WTC11 (cell line): ENCODE measurements around the gene GRAP2.

Experiments
- ATF2 ChIP-seq: sonication (generic); formaldehyde crosslinking; IDR thresholded peaks from 2 replicates; pipeline ENCODE4 v1.8.1; 2022; ENCODE audit warnings: low read depth, missing genetic modification reagents, borderline replicate concordance
- CREM ChIP-seq: sonication (generic); formaldehyde crosslinking; IDR thresholded peaks from 2 replicates; pipeline ENCODE4 v1.8.1; 2022; ENCODE audit warnings: mild to moderate bottlenecking, missing genetic modification reagents, moderate library complexity
- CTCF ChIP-seq: fragments of 200-600 bp; IDR thresholded peaks from 2 replicates; pipeline ENCODE4 v1.8.0; 2022; ENCODE audit warnings: antibody characterized with exemption
- E2F1 ChIP-seq: sonication (generic); formaldehyde crosslinking; IDR thresholded peaks from 2 replicates; pipeline ENCODE4 v1.8.0; 2022; ENCODE audit warnings: mild to moderate bottlenecking, missing genetic modification reagents
- FOXJ3 ChIP-seq: sonication (generic); formaldehyde crosslinking; IDR thresholded peaks from 2 replicates; pipeline ENCODE4 v1.9.0; 2021; ENCODE audit warnings: missing genetic modification reagents, mild to moderate bottlenecking, borderline replicate concordance
- MYBL2 ChIP-seq: sonication (generic); formaldehyde crosslinking; IDR thresholded peaks from 2 replicates; pipeline ENCODE4 v1.8.1; 2023; ENCODE audit warnings: mild to moderate bottlenecking, moderate library complexity, missing genetic modification reagents
- PREB ChIP-seq: sonication (generic); formaldehyde crosslinking; IDR thresholded peaks from 2 replicates; pipeline ENCODE4 v1.8.1; 2022; ENCODE audit warnings: mild to moderate bottlenecking, missing genetic modification reagents, moderate library complexity, borderline replicate concordance
- TCF7 ChIP-seq: sonication (generic); formaldehyde crosslinking; IDR thresholded peaks from 2 replicates; pipeline ENCODE4 v1.8.0; 2022; ENCODE audit warnings: mild to moderate bottlenecking, low read depth, missing genetic modification reagents, moderate library complexity
- TEAD4 ChIP-seq: sonication (generic); formaldehyde crosslinking; IDR thresholded peaks from 2 replicates; pipeline ENCODE4 v1.8.0; 2022; ENCODE audit warnings: mild to moderate bottlenecking, missing genetic modification reagents
- TP53 ChIP-seq: sonication (generic); formaldehyde crosslinking; IDR thresholded peaks from 2 replicates; pipeline ENCODE4 v1.8.1; 2023; ENCODE audit warnings: mild to moderate bottlenecking, missing genetic modification reagents
- ZNF263 ChIP-seq: sonication (generic); formaldehyde crosslinking; IDR thresholded peaks from 2 replicates; pipeline ENCODE4 v1.8.1; 2022; ENCODE audit warnings: low read depth, mild to moderate bottlenecking, moderate library complexity, missing genetic modification reagents

- no peak for TF ChIP-seq TCF7 (CRISPR knock-in tag)
- TF ChIP-seq CTCF: no peak
- no peak for TF ChIP-seq FOXJ3
- TF ChIP-seq TEAD4 (CRISPR knock-in tag): no peak
- no peak for TF ChIP-seq ATF2 (CRISPR knock-in tag)
- TF ChIP-seq E2F1 (CRISPR knock-in tag): no peak
- TF ChIP-seq MYBL2 (CRISPR knock-in tag): no peak
- no peak for TF ChIP-seq ZNF263
- no peak for TF ChIP-seq TP53
- no peak for TF ChIP-seq PREB (CRISPR knock-in tag)
- no peak for TF ChIP-seq CREM (CRISPR knock-in tag)
These were observed 43.3 kb downstream of the GRAP2 start for GRCh38 chr22:39943953-39944872.
